Activated T-cell treated with anti-CD3 and anti-CD28 coated beads, Interleukin-2, amount 50 U/mL, for 24 hours (primary cell): ENCODE measurements around the gene NAE1.
"Not testable (repeated sequence)": the region's sequence is repeated elsewhere in the genome, so short reads cannot be mapped to it uniquely, and the experiment has no call there.

Experiments used
- DNase-seq: peaks from one replicate; pipeline ENCODE4 v3.0.0-alpha.2; 2020
- H3K27ac Mint-ChIP-seq: 2 replicates; pipeline ENCODE4 v1.8.0; 2020; ENCODE audit warnings: mild to moderate bottlenecking, mixed read lengths
- H3K27me3 Mint-ChIP-seq: 2 replicates; pipeline ENCODE4 v1.8.0; 2020; ENCODE audit warnings: mixed read lengths
- H3K36me3 Mint-ChIP-seq: 2 replicates; pipeline ENCODE4 v1.8.0; 2020; ENCODE audit warnings: low read depth, mixed read lengths
- H3K4me1 Mint-ChIP-seq: 2 replicates; pipeline ENCODE4 v1.8.0; 2020; ENCODE audit warnings: low read depth, mixed read lengths
- H3K4me3 Mint-ChIP-seq: 2 replicates; pipeline ENCODE4 v1.8.0; 2020; ENCODE audit warnings: mild to moderate bottlenecking, moderate library complexity, mixed read lengths
- H3K9me3 Mint-ChIP-seq: 2 replicates; pipeline ENCODE4 v1.8.0; 2020; ENCODE audit warnings: mixed read lengths

NAE1 gene

GRCh38 chr16:66801320-66802105, 29.3 kb downstream of the NAE1 start, which contains the start of gene TERB1:
TERB1 (minus strand) TSS chr16:66801584; CDS start chr16:66796798, 4,786 bp downstream.
- peaks cover 62% of the 10 kb centered on the region for H3K36me3 Mint-ChIP-seq
- H3K27me3 Mint-ChIP-seq, result no peaks in the 10 kb centered on the region
- no peak within 1 kb of the TSS for H3K4me3 Mint-ChIP-seq
- no peak for DNase-seq
- no peak within 1 kb of the TSS for H3K27ac Mint-ChIP-seq
- H3K9me3 Mint-ChIP-seq, result no peaks in the 10 kb centered on the region
- no peaks in the 10 kb centered on the region for H3K4me1 Mint-ChIP-seq

GRCh38 chr16:66800856-66801255, 29.9 kb downstream of the NAE1 start:
- Mint-ChIP-seq H3K4me1 (no peaks in the 10 kb centered on the region), H3K9me3 (no peaks in the 10 kb centered on the region), H3K4me3 (no peak overlapping the region), H3K27me3 (no peaks in the 10 kb centered on the region), H3K27ac (no peak overlapping the region), H3K36me3 (peaks cover 56% of the 10 kb centered on the region)
- no peak for DNase-seq

GRCh38 chr16:66798161-66798560, 32.6 kb downstream of the NAE1 start:
- DNase-seq, result no peak
- Mint-ChIP-seq H3K27ac (no peak overlapping the region), H3K4me1 (no peaks in the 10 kb centered on the region), H3K36me3 (peaks cover 29% of the 10 kb centered on the region), H3K9me3 (no peaks in the 10 kb centered on the region), H3K27me3 (no peaks in the 10 kb centered on the region), H3K4me3 (no peak overlapping the region)

- not testable (repeated sequence) for H3K4me3 Mint-ChIP-seq, DNase-seq, H3K36me3 Mint-ChIP-seq, H3K27me3 Mint-ChIP-seq, H3K27ac Mint-ChIP-seq, H3K9me3 Mint-ChIP-seq, H3K4me1 Mint-ChIP-seq
Measured at GRCh38 chr16:66793984-66794383, 36.8 kb downstream of the NAE1 start.

GRCh38 chr16:66790130-66790733, 40.5 kb downstream of the NAE1 start:
- DNase-seq, result no peak
- H3K4me1 Mint-ChIP-seq, result no peaks in the 10 kb centered on the region
- H3K9me3 Mint-ChIP-seq, result no peaks in the 10 kb centered on the region
- H3K4me3 Mint-ChIP-seq, result no peak overlapping the region
- no peaks in the 10 kb centered on the region for H3K36me3 Mint-ChIP-seq
- no peaks in the 10 kb centered on the region for H3K27me3 Mint-ChIP-seq
- no peak overlapping the region for H3K27ac Mint-ChIP-seq

- Mint-ChIP-seq H3K36me3 (no peaks in the 10 kb centered on the region), H3K27me3 (no peaks in the 10 kb centered on the region), H3K9me3 (no peaks in the 10 kb centered on the region), H3K4me3 (no peak overlapping the region), H3K27ac (no peak overlapping the region), H3K4me1 (no peaks in the 10 kb centered on the region)
- no peak for DNase-seq
Measured at GRCh38 chr16:66787427-66787826, 43.3 kb downstream of the NAE1 start.

- Mint-ChIP-seq H3K27me3 (no peaks in the 10 kb centered on the region), H3K4me1 (no peaks in the 10 kb centered on the region), H3K36me3 (no peaks in the 10 kb centered on the region), H3K27ac (no peak overlapping the region), H3K4me3 (no peak overlapping the region), H3K9me3 (no peaks in the 10 kb centered on the region)
- DNase-seq, result no peak
Measured at GRCh38 chr16:66786551-66786950, 44.2 kb downstream of the NAE1 start.

GRCh38 chr16:66776457-66776856, 54.3 kb downstream of the NAE1 start:
- H3K4me1 Mint-ChIP-seq, result no peaks in the 10 kb centered on the region
- no peak overlapping the region for H3K4me3 Mint-ChIP-seq
- no peak for DNase-seq
- no peak overlapping the region for H3K27ac Mint-ChIP-seq
- H3K36me3 Mint-ChIP-seq, result no peaks in the 10 kb centered on the region
- H3K9me3 Mint-ChIP-seq, result no peaks in the 10 kb centered on the region
- H3K27me3 Mint-ChIP-seq, result no peaks in the 10 kb centered on the region

GRCh38 chr16:66774981-66775380, 55.8 kb downstream of the NAE1 start:
- Mint-ChIP-seq H3K4me3 (no peak overlapping the region), H3K36me3 (no peaks in the 10 kb centered on the region), H3K27ac (no peak overlapping the region), H3K4me1 (no peaks in the 10 kb centered on the region), H3K27me3 (no peaks in the 10 kb centered on the region), H3K9me3 (no peaks in the 10 kb centered on the region)
- no peak for DNase-seq

- H3K27me3 Mint-ChIP-seq, result peaks cover 3% of the 10 kb centered on the region
- no peaks in the 10 kb centered on the region for H3K9me3 Mint-ChIP-seq
- no peaks in the 10 kb centered on the region for H3K4me1 Mint-ChIP-seq
- no peak for DNase-seq
- H3K4me3 Mint-ChIP-seq, result no peak overlapping the region
- no peak overlapping the region for H3K27ac Mint-ChIP-seq
- H3K36me3 Mint-ChIP-seq, result no peaks in the 10 kb centered on the region
Measured at GRCh38 chr16:66758086-66758485, 72.7 kb downstream of the NAE1 start.

- no peak overlapping the region for H3K4me3 Mint-ChIP-seq
- peaks cover 19% of the 10 kb centered on the region for H3K4me1 Mint-ChIP-seq
- H3K9me3 Mint-ChIP-seq, result no peaks in the 10 kb centered on the region
- H3K27me3 Mint-ChIP-seq, result peaks cover 10% of the 10 kb centered on the region
- no peak overlapping the region for H3K27ac Mint-ChIP-seq
- peaks cover 8% of the 10 kb centered on the region for H3K36me3 Mint-ChIP-seq
- no peak for DNase-seq
Measured at GRCh38 chr16:66754819-66755218, 76.0 kb downstream of the NAE1 start.

- H3K27ac Mint-ChIP-seq, result no peak overlapping the region
- peaks cover 25% of the 10 kb centered on the region for H3K4me1 Mint-ChIP-seq
- H3K36me3 Mint-ChIP-seq, result peaks cover 14% of the 10 kb centered on the region
- H3K27me3 Mint-ChIP-seq, result peaks cover 10% of the 10 kb centered on the region
- H3K4me3 Mint-ChIP-seq, result no peak overlapping the region
- no peaks in the 10 kb centered on the region for H3K9me3 Mint-ChIP-seq
- DNase-seq, result no peak
Measured at GRCh38 chr16:66754211-66754610, 76.6 kb downstream of the NAE1 start.

GRCh38 chr16:66752958-66753357, 77.8 kb downstream of the NAE1 start:
- H3K9me3 Mint-ChIP-seq, result no peaks in the 10 kb centered on the region
- peaks cover 26% of the 10 kb centered on the region for H3K36me3 Mint-ChIP-seq
- H3K4me3 Mint-ChIP-seq, result no peak overlapping the region
- no peak for DNase-seq
- peaks cover 10% of the 10 kb centered on the region for H3K27me3 Mint-ChIP-seq
- H3K4me1 Mint-ChIP-seq, result peaks cover 35% of the 10 kb centered on the region
- H3K27ac Mint-ChIP-seq, result no peak overlapping the region
